Measurements from ENCODE around the gene KLHL29.

- TF ChIP-seq CTCF (IDR thresholded peaks at IDR 0.05; ENCODE audit: insufficient read depth, low read length) = no peak
- TF ChIP-seq POLR2AphosphoS5 (IDR thresholded peaks at IDR 0.05; ENCODE audit: low read depth) = no peak
These were observed 97.2 kb downstream of the KLHL29 start for GRCh38 chr2:23482188-23482587.

Data from HL-60 (cell line).